CD14-positive monocyte (primary cell): ENCODE measurements around the gene C2orf76. TPM values are rescaled to one million over a fixed set of nuclear protein-coding genes. Genes with fewer than 3 reads are reported as not detected.

Source experiments
- DNase-seq, 3 donors: peaks; one replicate each; pipeline ENCODE4 v3.0.0-alpha.2; 2011 to 2022
- H2AFZ ChIP-seq: 2 replicates; pipeline ENCODE4 v1.6.0; 2012; ENCODE audit warnings: mild to moderate bottlenecking, low read depth, low read length, inconsistent platforms; ENCODE audit not compliant: insufficient read depth, poor library complexity, severe bottlenecking
- H3K27ac ChIP-seq, 2 donors: 1 replicate in 1 of 2; 2 replicates in 1 of 2; pipeline ENCODE4 v1.5.1; 2012 to 2013; ENCODE audit warnings: low read length in 2 of 2, control low read depth in 1 of 2, inconsistent platforms in 1 of 2, low read depth in 1 of 2, mild to moderate bottlenecking in 1 of 2
- H3K27me3 ChIP-seq, 2 donors: one replicate each; pipeline versions ENCODE4 v1.6.0 to v1.6.1; 2011 to 2013; ENCODE audit warnings: low read length in 2 of 2; ENCODE audit not compliant: control insufficient read depth in 2 of 2, insufficient read depth in 2 of 2
- H3K36me3 ChIP-seq, 2 donors: replicated peaks in 1 of 2; 1 replicate in 1 of 2; 2 replicates in 1 of 2; pipeline versions ENCODE4 v1.5.1 to v1.6.1; 2012 to 2013; ENCODE audit warnings: low read length in 2 of 2, control low read depth in 1 of 2, inconsistent platforms in 1 of 2, mild to moderate bottlenecking in 1 of 2; ENCODE audit not compliant: insufficient read depth in 2 of 2, control insufficient read depth in 1 of 2
- H3K4me1 ChIP-seq, 2 donors: 1 replicate in 1 of 2; 2 replicates in 1 of 2; pipeline versions ENCODE4 v1.5.1 to v1.6.1; 2012 to 2013; ENCODE audit warnings: low read length in 2 of 2, control low read depth in 1 of 2, inconsistent platforms in 1 of 2, mild to moderate bottlenecking in 1 of 2, moderate library complexity in 1 of 2; ENCODE audit not compliant: insufficient read depth in 2 of 2, control insufficient read depth in 1 of 2
- H3K4me2 ChIP-seq: replicated peaks from 2 replicates; pipeline ENCODE3; 2012; ENCODE audit warnings: low read length, moderate library complexity, mild to moderate bottlenecking; ENCODE audit not compliant: poor library complexity, severe bottlenecking; ENCODE audit errors: extremely low read depth
- H3K4me3 ChIP-seq, 3 experiments: fragments of 200-600 bp in 1 of 3; sonication (generic) in 1 of 3; replicated peaks in 1 of 3; 1 replicate in 2 of 3; 2 replicates in 1 of 3; pipeline ENCODE4 v1.5.1; 2011 to 2013; ENCODE audit warnings: low read length in 3 of 3, mild to moderate bottlenecking in 3 of 3, control low read depth in 2 of 3, low read depth in 2 of 3, inconsistent platforms in 1 of 3, moderate library complexity in 1 of 3
- H3K79me2 ChIP-seq: 2 replicates; pipeline ENCODE4 v1.6.0; 2012; ENCODE audit warnings: mild to moderate bottlenecking, control low read depth, inconsistent platforms, low read length, moderate library complexity; ENCODE audit not compliant: insufficient read depth
- H3K9ac ChIP-seq: 2 replicates; pipeline ENCODE4 v1.6.0; 2017; ENCODE audit warnings: low read length, mild to moderate bottlenecking; ENCODE audit not compliant: insufficient read depth, poor library complexity, severe bottlenecking
- H3K9me3 ChIP-seq, 2 donors: replicated peaks in 1 of 2; 1 replicate in 1 of 2; 2 replicates in 1 of 2; pipeline versions ENCODE4 v1.5.1 to v1.6.1; 2012 to 2013; ENCODE audit warnings: low read length in 2 of 2, control low read depth in 1 of 2; ENCODE audit not compliant: control insufficient read depth in 1 of 2, insufficient read depth in 1 of 2
- H4K20me1 ChIP-seq: 2 replicates; pipeline ENCODE4 v1.6.0; 2012; ENCODE audit warnings: mild to moderate bottlenecking, low read length, control low read depth, moderate library complexity; ENCODE audit not compliant: insufficient read depth
- H3K27ac Mint-ChIP-seq, 7 donors: one replicate each; pipeline ENCODE4 v1.8.0; 2020; ENCODE audit warnings: mild to moderate bottlenecking in 7 of 7, mixed read lengths in 7 of 7, moderate library complexity in 6 of 7, inconsistent platforms in 2 of 7
- H3K27me3 Mint-ChIP-seq, 3 donors: one replicate each; pipeline ENCODE4 v1.8.0; 2021 to 2022; ENCODE audit warnings: low read depth in 3 of 3, mild to moderate bottlenecking in 3 of 3, mixed read lengths in 3 of 3, moderate library complexity in 3 of 3, inconsistent platforms in 1 of 3
- H3K36me3 Mint-ChIP-seq, 2 donors: one replicate each; pipeline ENCODE4 v1.8.0; 2020; ENCODE audit warnings: mixed read lengths in 2 of 2, inconsistent platforms in 1 of 2, mild to moderate bottlenecking in 1 of 2
- H3K4me1 Mint-ChIP-seq: one replicate; pipeline ENCODE4 v1.8.0; 2020; ENCODE audit warnings: mild to moderate bottlenecking, mixed read lengths
- H3K4me3 Mint-ChIP-seq, 2 donors: one replicate each; pipeline ENCODE4 v1.8.0; 2020; ENCODE audit warnings: mild to moderate bottlenecking in 2 of 2, mixed read lengths in 2 of 2, moderate library complexity in 1 of 2
- H3K9me3 Mint-ChIP-seq, 7 donors: one replicate each; pipeline ENCODE4 v1.8.0; 2020 to 2022; ENCODE audit warnings: mixed read lengths in 7 of 7, mild to moderate bottlenecking in 6 of 7, moderate library complexity in 6 of 7, inconsistent platforms in 2 of 7
- WGBS: methylation state at CpG from one replicate; pipeline ENCODE4 v1.1.5; 2013; ENCODE audit warnings: missing lambda C conversion rate; ENCODE audit not compliant: insufficient coverage; 5-methylcytosine and 5-hydroxymethylcytosine counted together
- intact Hi-C, 2 donors: fragments of 100-400 bp; cut with micrococcal nuclease; formaldehyde crosslinking; loops; one replicate each; pipeline versions ENCODE4 v1.15.0 to v1.15.1; 2023
- polyA plus RNA-seq, 3 donors: library from polyadenylated mRNA; depleted of rRNA in 1 of 3; unstranded in 2 of 3; stranded (reverse) in 1 of 3; fragments of 300-500 nt in 2 of 3; fragments of >200 nt in 1 of 3; fragmentation: Illumina TruSeq in 2 of 3; gene quantifications; 1 replicate in 2 of 3; 2 replicates in 1 of 3; pipeline ENCODE4 v1.2.3, GENCODE V29; 2012 to 2021
- TF ChIP-seq, protein P1 (sequence below): fragments of 200-600 bp; IDR thresholded peaks from one replicate; pipeline ENCODE4 v1.8.0; 2022; ENCODE audit warnings: antibody characterized with exemption, mild to moderate bottlenecking

C2orf76 gene
- polyA plus RNA-seq, 3 donors: 9.7 to 32.5 (median 31.0) TPM

DNA sequence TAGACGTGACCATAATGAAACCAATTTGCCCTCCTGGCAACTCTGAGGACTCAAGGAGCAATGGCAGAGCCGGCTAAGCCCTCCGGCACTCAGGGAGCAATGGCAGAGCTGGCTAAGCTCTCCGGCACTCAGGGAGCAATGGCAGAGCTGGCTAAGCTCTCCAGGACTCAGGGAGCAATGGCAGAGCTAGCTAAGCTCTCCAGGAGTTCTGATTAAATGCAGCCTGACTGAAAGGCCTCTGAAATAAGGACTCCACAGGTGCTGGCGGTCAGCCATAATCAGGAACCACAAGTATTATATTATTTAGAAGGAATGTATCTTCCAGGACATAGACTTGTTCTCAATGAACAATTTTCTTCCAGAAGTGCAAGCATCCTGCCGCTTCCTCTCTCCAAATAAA, 65.2 kb downstream of the C2orf76 start:
- 96% methylated on average over 4 of the region's 6 CpGs for WGBS
- H2AFZ ChIP-seq: no peak overlapping the region

DNA sequence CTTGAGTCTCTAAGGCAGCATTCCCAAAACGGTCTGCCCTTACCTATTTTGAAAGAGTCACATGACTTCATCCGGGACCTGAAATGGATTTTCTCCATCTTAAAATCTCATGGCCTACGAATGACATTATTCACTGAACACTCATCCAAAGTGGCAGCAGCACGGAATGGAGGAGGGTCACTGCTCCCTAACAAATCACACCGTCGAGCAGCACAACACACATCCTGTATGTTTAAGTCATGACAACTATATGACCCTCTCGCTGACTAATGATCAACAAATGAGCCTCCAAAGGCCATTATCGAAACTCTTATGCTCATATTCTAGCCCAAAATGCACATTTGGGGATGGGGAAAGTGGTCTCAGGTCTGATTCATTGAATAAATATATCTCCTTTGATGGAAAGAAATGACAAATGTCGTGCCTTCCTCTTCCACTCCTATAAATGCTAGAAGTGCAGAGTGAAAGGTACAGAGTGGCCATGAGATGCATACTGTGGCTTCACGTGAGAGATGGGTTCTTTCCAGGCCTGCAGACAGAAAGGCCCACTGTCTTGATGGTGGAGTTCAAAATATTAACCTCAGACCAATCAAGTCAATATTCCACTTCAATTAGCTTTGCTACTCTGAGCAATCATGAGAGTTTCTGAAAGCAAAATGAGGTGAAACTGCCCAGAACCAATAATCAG, 70.8 kb downstream of the C2orf76 start:
- H3K79me2 ChIP-seq: no peaks in the 10 kb centered on the region
- no peak overlapping the region for H3K4me3 ChIP-seq
- H3K36me3 Mint-ChIP-seq: peaks cover 4 to 9% of the 10 kb centered on the region in 2 donors
- H3K9me3 Mint-ChIP-seq: peaks cover 0 to 1% (median 0%) of the 10 kb centered on the region in 7 donors
- intact Hi-C loops: loop anchor here (10.0 kb wide), 2 partner anchors 281 to 1071 kb away; no protein-coding TSS in a partner anchor
- DNase-seq: no peak
- TF ChIP-seq, protein P1, sequence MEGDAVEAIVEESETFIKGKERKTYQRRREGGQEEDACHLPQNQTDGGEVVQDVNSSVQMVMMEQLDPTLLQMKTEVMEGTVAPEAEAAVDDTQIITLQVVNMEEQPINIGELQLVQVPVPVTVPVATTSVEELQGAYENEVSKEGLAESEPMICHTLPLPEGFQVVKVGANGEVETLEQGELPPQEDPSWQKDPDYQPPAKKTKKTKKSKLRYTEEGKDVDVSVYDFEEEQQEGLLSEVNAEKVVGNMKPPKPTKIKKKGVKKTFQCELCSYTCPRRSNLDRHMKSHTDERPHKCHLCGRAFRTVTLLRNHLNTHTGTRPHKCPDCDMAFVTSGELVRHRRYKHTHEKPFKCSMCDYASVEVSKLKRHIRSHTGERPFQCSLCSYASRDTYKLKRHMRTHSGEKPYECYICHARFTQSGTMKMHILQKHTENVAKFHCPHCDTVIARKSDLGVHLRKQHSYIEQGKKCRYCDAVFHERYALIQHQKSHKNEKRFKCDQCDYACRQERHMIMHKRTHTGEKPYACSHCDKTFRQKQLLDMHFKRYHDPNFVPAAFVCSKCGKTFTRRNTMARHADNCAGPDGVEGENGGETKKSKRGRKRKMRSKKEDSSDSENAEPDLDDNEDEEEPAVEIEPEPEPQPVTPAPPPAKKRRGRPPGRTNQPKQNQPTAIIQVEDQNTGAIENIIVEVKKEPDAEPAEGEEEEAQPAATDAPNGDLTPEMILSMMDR: no peak
- H2AFZ ChIP-seq: no peak overlapping the region
- H3K27ac ChIP-seq: no peak overlapping the region
- H4K20me1 ChIP-seq: no peaks in the 10 kb centered on the region
- H3K4me3 Mint-ChIP-seq: no peak overlapping the region
- no peaks in the 10 kb centered on the region for H3K4me1 ChIP-seq
- no peak overlapping the region for H3K4me2 ChIP-seq
- WGBS: 94% methylated on average over 6 of the region's 10 CpGs
- H3K27me3 Mint-ChIP-seq: peaks cover 0 to 1% (median 1%) of the 10 kb centered on the region in 3 donors
- H3K9ac ChIP-seq: no peak overlapping the region
- peak overlapping the region in 1 of 7 donors; percentile 6 for H3K27ac Mint-ChIP-seq
- H3K36me3 ChIP-seq: no peaks in the 10 kb centered on the region
- no peaks in the 10 kb centered on the region for H3K27me3 ChIP-seq
- H3K4me1 Mint-ChIP-seq: peaks cover 3% of the 10 kb centered on the region
- H3K9me3 ChIP-seq: no peaks in the 10 kb centered on the region

More for the DNA sequence above, 65.2 kb downstream of the C2orf76 start:
- no peaks in the 10 kb centered on the region for H3K4me1 ChIP-seq
- peaks cover 0 to 1% (median 0%) of the 10 kb centered on the region in 7 donors for H3K9me3 Mint-ChIP-seq
- no peak for DNase-seq
- H3K79me2 ChIP-seq: no peaks in the 10 kb centered on the region
- H3K27me3 Mint-ChIP-seq: peaks cover 0 to 2% (median 0%) of the 10 kb centered on the region in 3 donors
- H3K36me3 Mint-ChIP-seq: peaks cover 7 to 20% of the 10 kb centered on the region in 2 donors
- H3K4me3 Mint-ChIP-seq: no peak overlapping the region
- TF ChIP-seq, protein P1: no peak
- peaks cover 6% of the 10 kb centered on the region for H3K4me1 Mint-ChIP-seq
- H3K4me2 ChIP-seq: no peak overlapping the region
- no peaks in the 10 kb centered on the region for H3K9me3 ChIP-seq
- no peaks in the 10 kb centered on the region for H3K36me3 ChIP-seq
- H3K9ac ChIP-seq: no peak overlapping the region
- no peak overlapping the region for H3K4me3 ChIP-seq
- H4K20me1 ChIP-seq: no peaks in the 10 kb centered on the region
- H3K27ac Mint-ChIP-seq: no peak overlapping the region
- H3K27me3 ChIP-seq: no peaks in the 10 kb centered on the region
- H3K27ac ChIP-seq: no peak overlapping the region
- intact Hi-C loops: no loop called here
